GM08714 (cell line): ENCODE results near the gene GCLC.

ENCODE experiments used
- H3K4me3 ChIP-seq: fragments of 200-500 bp; sonication (Bioruptor generic); 2 replicates; pipeline ENCODE4 v1.5.1; 2014; ENCODE audit warnings: mild to moderate bottlenecking, low read length, inconsistent platforms
- ZNF274 ChIP-seq: IDR thresholded peaks from 2 replicates; pipeline ENCODE4 v1.6.1; 2012; ENCODE audit warnings: mild to moderate bottlenecking, low read depth, low read length

Gene GCLC

DNA sequence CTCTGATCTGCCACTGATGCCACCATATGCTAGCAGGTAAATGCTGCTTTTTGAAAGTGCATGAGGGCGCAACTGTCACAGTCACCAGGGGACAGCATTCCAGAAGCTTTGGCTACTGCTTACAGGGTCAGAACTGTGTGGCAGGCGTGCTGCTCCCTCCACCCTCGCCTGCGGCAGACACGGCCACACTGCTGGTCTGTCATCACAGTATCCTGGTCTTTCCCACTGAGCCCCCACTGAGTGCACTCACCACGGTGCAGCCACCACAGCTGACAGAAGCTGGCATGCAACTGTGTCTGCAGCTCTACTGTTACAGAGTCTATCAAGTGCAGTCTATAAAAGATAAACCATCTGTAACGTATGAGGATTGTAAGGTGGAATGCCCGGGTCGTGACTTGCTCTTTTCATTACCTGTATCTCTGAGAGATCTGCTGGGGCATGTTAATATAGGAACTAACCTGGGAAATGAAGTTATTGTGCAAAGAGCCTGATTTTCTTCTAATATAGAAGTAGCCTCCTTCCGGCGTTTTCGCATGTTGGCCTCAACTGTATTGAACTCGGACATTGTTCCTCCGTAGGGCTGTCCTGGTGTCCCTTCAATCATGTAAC is 24.5 kb downstream of the GCLC start:
- H3K4me3 ChIP-seq, result no peak overlapping the region
- TF ChIP-seq ZNF274, result no peak

DNA sequence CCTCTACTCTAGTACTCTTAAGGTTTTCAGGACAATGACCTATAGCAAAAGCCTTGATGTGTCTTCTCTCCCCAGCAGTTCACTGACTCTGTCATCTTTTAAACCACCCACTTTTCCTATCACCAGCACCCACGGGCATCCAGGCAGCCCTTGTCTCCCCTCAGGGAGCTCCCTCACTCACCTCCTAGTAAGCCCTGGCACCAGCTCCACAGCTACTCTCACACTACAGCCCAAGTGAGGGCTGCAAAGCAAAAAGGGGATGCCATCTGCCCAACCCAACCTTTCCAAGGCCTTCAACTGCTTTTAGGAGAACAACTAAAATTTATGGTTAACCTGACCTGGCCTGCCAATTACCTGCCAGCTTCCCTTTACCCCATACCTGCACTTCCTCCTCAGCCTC is 26.0 kb downstream of the GCLC start:
- TF ChIP-seq ZNF274, result no peak
- no peak overlapping the region for H3K4me3 ChIP-seq

DNA sequence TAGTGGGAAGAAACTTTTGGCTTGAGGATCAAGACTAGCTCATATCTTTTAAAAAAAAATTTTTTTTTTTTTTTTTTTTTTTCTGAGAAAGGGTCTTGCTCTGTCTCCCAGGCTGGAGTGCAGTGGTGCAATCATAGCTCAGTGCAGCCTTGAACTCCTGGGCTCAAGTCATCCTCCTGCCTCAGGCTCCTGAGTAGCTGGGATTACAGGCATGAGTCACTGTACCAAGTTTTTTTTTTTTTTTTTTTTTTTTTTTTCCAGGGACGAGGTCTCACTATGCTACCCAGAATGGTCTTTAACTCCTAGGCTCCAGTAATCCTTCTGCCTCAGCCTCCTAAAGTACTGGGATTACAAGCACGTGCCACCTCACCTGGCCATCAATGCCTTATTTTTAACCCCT is 27.9 kb downstream of the GCLC start:
- TF ChIP-seq ZNF274, result no peak
- no peak overlapping the region for H3K4me3 ChIP-seq

DNA sequence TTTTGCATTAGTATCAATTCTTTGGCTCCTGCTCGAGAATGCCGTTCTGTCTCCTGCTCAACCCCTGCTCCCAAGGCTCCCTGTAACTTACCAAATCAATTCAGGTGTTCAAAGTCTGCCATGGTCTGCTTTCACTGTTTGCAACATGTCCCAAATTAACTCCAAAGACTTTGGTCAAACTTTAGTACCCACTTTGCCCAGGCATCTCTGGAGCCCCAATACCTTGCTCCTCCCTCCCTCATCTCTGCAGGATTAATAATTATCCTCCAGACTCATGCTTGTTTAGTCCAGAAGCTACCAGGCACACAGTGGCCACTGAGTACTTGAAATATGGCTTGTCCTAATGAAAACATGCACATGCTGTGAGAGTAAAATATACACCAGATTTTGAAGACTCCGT is 30.2 kb downstream of the GCLC start:
- TF ChIP-seq ZNF274, result no peak

DNA sequence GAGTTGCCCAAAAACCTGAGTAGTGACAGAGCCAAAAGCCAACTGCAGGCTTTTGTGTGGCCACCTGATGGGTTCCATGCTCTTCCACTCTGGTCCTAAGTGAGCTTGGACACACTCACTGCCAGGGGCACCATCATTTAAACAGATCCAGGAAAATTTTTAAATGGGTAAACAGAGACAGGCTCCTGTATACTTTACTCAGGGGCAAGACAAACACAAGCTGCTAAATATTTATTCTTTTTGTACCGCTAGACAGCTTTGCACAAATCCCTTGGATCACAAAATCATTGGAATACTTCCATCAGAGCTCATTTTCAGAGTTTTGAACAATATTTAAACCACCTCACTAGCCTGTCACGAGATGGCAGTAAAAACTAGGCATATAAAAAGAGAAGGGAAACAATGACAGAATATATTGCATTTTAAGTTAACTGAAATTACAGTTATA is 31.4 kb downstream of the GCLC start:
- no peak overlapping the region for H3K4me3 ChIP-seq
- no peak for TF ChIP-seq ZNF274

More for the DNA sequence above, 30.2 kb downstream of the GCLC start:
- no peak overlapping the region for H3K4me3 ChIP-seq

DNA sequence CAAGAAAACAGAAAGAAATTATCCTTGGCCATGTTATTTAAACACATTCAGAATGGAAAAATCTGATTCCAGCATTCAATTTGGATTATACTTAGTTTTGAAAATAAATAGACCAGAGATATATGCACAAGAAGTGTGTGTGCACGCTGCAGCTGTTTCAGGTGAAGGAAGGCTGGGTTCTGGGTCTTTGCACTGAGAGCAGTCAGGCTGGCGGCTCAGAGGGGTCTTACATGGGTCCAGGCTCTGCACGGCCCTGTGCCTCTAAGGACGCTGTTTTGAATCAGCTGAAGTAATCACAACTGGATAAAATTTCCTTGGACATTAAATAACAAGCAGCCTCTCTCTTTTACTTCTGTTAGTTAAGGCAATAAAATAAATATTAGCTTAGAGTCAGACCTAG is 31.8 kb downstream of the GCLC start:
- no peak overlapping the region for H3K4me3 ChIP-seq
- no peak for TF ChIP-seq ZNF274

DNA sequence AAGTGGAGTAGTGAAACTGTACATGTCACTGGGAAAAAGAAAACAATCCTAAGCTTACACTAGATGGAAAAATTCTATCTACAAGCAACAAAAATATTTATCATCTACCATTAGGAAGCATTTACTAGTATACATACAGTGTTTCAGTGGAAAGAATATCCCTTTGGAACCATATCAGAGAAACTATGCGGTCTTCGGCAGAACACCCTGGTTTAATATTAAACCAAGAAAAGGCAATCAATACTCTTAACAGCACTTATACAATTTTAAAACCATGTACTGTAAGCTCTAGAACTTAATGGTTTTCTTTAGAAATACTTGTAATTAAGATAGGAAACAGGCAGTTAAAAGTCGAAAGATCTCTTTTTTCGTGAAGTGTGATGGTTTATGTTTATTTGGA is 32.3 kb downstream of the GCLC start:
- H3K4me3 ChIP-seq, result no peak overlapping the region
- TF ChIP-seq ZNF274, result no peak

DNA sequence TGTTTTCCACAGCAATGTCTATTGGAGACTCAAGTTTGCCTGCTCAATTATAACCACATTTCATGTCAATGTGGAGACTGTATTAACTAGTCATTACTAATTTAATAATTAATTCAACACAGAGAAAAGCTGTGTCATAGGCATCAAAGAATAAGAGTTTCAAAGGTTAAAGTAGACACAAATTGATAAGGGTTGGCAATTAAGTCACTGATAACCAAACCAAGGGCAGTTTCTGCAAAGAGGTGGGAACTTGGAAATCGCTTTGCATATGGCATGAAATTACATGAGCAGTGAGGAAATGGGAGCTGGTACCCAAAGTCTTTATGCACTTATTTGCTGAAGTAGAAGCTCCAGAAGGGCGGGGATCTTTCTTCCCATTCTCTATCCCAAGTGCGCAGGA is 34.2 kb downstream of the GCLC start:
- no peak overlapping the region for H3K4me3 ChIP-seq
- TF ChIP-seq ZNF274, result no peak

DNA sequence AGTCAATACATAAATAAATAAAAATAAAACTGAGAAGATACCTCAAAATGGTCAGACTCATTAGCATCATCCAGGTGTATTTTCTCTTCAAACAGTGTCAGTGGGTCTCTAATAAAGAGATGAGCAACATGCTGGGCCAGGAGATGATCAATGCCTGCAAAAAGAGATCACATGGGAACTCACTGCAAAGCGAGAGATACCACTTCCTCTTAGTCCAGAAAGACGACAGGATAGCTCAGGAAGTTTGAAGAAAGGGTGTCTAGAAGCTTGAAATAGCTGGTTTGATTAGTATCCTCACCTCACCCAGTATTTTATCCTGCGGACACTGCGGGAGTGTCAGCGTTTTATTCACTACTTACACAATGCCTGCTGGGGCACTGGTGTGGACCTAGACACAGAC is 38.0 kb downstream of the GCLC start:
- TF ChIP-seq ZNF274, result no peak
- H3K4me3 ChIP-seq, result no peak overlapping the region

DNA sequence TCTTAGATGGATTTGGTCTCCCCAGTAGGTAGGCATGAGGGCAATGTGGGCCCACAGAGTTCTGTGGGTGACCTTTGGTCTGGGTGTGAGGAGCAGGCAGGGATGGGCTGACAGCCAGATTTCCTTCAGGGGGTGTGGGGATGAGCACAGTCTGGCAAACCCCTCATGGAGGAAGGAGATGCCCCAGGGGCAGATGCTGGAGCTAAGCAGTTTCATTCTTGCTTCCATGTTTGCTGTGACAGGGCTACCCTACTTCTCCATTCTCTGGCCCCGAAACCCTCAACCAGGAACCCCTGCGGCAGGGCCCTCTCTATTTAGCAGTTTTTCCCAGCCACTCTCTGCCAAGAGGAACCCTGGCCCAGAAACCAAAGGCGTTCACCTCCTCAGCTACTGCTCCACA is 40.4 kb downstream of the GCLC start:
- TF ChIP-seq ZNF274, result no peak
- H3K4me3 ChIP-seq, result no peak overlapping the region

DNA sequence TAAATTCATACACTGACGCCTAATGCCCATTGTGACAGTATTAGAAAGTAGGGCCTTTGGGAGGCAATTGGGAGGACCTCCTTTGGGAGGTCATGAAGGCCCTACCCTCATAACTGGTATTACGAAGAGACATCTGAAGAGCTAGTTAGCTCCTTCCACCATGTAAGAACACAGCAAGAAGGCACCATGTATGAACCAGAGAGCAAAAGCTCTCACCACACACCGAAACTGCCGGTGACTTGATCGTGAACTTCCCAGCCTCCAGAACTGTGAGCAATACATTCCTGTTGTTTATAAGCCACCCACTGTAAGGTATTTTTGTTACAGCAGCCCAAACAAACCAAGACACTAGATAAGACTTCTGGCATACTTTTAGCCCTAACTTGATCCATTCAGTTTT is 41.8 kb downstream of the GCLC start:
- TF ChIP-seq ZNF274, result no peak
- no peak overlapping the region for H3K4me3 ChIP-seq

DNA sequence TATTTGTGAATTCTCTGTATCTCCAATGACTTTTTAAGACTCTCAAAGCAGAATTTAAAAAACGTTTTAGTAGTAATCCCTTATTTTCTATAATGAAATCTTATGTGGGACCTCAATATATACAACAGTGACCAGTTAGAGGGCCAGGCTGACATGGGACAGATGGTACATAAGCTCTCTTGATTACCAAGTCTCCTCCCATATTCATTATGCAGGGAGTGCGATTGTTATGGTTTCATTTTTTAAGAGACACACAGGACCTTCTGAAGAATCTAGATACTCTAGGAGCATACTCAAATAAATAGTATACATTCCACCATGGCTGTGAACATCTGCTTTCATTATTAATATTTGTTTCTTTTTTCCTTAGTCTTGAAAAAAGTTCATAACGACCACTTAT is 43.5 kb downstream of the GCLC start:
- no peak for TF ChIP-seq ZNF274
- H3K4me3 ChIP-seq, result no peak overlapping the region

DNA sequence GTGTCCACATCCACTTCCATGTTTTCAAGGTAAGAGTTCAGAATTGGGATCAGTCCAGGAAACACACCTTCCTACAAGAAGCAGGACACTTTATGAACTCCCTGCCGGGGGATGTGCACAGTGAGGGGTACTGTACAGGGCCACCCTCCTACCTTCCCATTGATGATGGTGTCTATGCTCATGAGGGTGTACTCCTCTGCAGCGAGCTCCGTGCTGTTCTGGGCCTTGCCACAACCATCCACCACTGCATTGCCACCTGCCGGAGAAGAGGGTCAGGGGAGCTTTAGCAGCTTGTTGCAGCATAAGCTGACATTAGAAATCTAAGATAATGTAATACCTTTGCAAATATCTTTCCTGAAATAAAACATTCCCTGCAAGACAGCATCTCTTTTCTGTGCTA is 44.8 kb downstream of the GCLC start:
- no peak overlapping the region for H3K4me3 ChIP-seq
- TF ChIP-seq ZNF274, result no peak

DNA sequence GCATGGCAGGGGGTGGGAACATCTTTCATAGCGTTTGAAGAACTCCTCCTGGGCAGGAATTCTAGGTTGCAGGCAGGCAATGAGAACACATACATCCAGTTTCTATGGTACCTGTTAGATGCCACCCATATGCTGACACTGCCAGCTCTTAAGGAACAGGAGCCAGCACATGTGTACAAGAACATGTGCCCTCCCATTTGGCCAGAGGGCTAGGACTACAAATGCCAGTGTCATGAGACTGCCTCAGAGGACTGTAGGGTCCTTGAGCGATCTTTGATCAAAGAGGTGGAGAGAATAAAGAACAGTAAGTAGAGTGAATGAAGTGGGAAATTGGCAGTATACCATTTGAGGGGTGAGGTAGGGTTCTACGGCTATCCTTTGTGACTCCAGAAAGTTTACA is 45.8 kb downstream of the GCLC start:
- no peak overlapping the region for H3K4me3 ChIP-seq
- TF ChIP-seq ZNF274, result no peak

DNA sequence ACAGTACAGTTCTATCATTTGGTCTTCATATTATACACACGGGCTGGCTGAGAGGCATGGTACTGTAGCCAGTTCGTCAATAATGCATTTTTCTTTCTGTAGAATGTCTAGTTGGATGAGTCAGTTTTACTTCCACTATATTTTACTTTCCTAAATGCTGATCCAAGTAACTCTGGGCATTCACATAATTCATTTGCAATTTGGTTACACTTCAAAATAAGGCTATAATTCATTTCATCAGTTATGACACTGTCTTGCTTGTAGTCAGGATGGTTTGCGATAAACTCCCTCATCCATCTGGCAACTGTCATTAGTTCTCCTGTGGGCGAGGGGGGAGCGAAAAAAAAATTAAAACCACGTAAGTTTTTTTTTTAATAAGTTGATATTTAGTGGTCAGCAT is 46.3 kb downstream of the GCLC start:
- no peak for TF ChIP-seq ZNF274
- H3K4me3 ChIP-seq, result no peak overlapping the region

DNA sequence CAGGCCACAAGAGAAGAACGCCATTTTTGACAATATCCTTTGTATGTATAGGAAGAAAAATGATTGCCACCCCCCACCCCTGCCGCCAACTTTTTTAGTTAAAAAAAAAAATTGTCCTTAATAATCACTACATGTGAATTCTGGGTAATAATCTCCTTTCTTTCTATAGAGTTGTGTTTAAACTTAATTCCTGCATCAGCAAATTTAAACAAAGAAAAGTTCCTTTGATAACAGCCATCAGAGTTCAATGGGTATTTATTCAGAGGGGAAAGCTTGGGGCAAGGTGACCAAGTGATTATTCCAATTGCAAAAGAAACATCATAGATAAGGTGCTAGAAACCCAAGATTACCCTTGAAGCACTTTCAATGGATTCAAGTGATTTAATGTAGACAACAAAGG is 47.0 kb downstream of the GCLC start:
- TF ChIP-seq ZNF274, result no peak
- H3K4me3 ChIP-seq, result no peak overlapping the region
